A549 (cell line): ENCODE data around the gene SPC25. TPM values are rescaled to one million over a fixed set of nuclear protein-coding genes. Genes with fewer than 3 reads are reported as not detected.

Experiments used
- ATAC-seq, 2 experiments: fragments of 200-7000 bp in 1 of 2; fragments of >200 bp in 1 of 2; cut with Nextera tagmentation in 1 of 2; cut with Tn5 transposase in 1 of 2; 3 replicates each; pipeline versions ENCODE4 v1.8.0 to v1.9.1; 2018 to 2020; ENCODE audit warnings: mild to moderate bottlenecking in 1 of 2, moderate library complexity in 1 of 2
- CTCF ChIA-PET: fragments of 300-600 bp; sonication (Branson Sonifier 250); formaldehyde crosslinking; extraction: SDS; loops from one replicate; lab custom pipeline; 2021; ENCODE audit warnings: antibody characterized with exemption, inconsistent platforms; lab: Yijun Ruan, JAX
- POLR2A ChIA-PET: fragments of 350-600 bp; formaldehyde crosslinking; extraction: SDS; loops from one replicate; lab custom pipeline; 2021; ENCODE audit warnings: antibody characterized with exemption, inconsistent platforms; lab: Yijun Ruan, JAX
- DNase-seq, 2 experiments: peaks; one replicate each; pipeline versions ENCODE4 v3.0.0 to v3.0.0-alpha.2; 2011 to 2016; ENCODE audit warnings: low read depth in 1 of 2, low spot score in 1 of 2
- FAIRE-seq: peaks from 2 replicates; lab custom pipeline; 2011; peaks lifted over from hg19 to GRCh38; lab: Jason Lieb, UNC
- H3K27ac ChIP-seq, 2 experiments: fragments of >200 bp; sonication (Bioruptor Twin); formaldehyde crosslinking; 3 replicates each; pipeline ENCODE4 v1.5.1; 2016 to 2017
- H3K4me1 ChIP-seq: fragments of >200 bp; sonication (Bioruptor Twin); formaldehyde crosslinking; 3 replicates; pipeline ENCODE4 v1.6.1; 2016
- H3K4me2 ChIP-seq: fragments of >200 bp; sonication (Bioruptor Twin); formaldehyde crosslinking; 3 replicates; pipeline ENCODE4 v1.6.1; 2016
- H3K4me3 ChIP-seq: fragments of >200 bp; sonication (Bioruptor Twin); formaldehyde crosslinking; 3 replicates; pipeline ENCODE4 v1.5.1; 2016
- H3K9me3 ChIP-seq: fragments of >200 bp; sonication (Bioruptor Twin); formaldehyde crosslinking; 3 replicates; pipeline ENCODE4 v1.6.1; 2016
- ATOH8 ChIP-seq: fragments of 250-450 bp; sonication (Bioruptor Pico); IDR thresholded peaks from 2 replicates; pipeline ENCODE4 v1.5.0; 2020; ENCODE audit warnings: low read depth, mild to moderate bottlenecking, moderate library complexity
- BHLHE40 ChIP-seq: IDR thresholded peaks from 2 replicates; pipeline ENCODE4 v1.6.1; 2012; ENCODE audit warnings: low read depth, low read length, inconsistent platforms
- CBX2 ChIP-seq: fragments of 200-600 bp; sonication (generic); IDR thresholded peaks from 2 replicates; pipeline ENCODE4 v1.6.1; 2016; ENCODE audit warnings: low read depth, mild to moderate bottlenecking, borderline replicate concordance
- CBX8 ChIP-seq: fragments of 200-600 bp; sonication (generic); IDR thresholded peaks from 2 replicates; pipeline ENCODE4 v1.6.1; 2016
- CHD4 ChIP-seq: fragments of 200-600 bp; sonication (generic); IDR thresholded peaks from 2 replicates; pipeline ENCODE4 v1.6.1; 2016; ENCODE audit warnings: antibody characterized with exemption, mild to moderate bottlenecking, borderline replicate concordance
- CTCF ChIP-seq: fragments of >200 bp; sonication (Bioruptor Twin); formaldehyde crosslinking; IDR thresholded peaks from 3 replicates; pipeline ENCODE4 v1.5.1; 2016
- E2F6 ChIP-seq: IDR thresholded peaks from 2 replicates; pipeline ENCODE4 v1.6.1; 2012; ENCODE audit warnings: low read depth, borderline replicate concordance
- ELK1 ChIP-seq: fragments of 150-350 bp; IDR thresholded peaks from 2 replicates; pipeline ENCODE4 v1.6.1; 2014; ENCODE audit warnings: low read depth, mild to moderate bottlenecking, low read length
- FOSL2 ChIP-seq, 2 experiments: fragments of 450-650 bp in 1 of 2; fragments of >200 bp in 1 of 2; sonication (Bioruptor Twin) in 1 of 2; formaldehyde crosslinking; IDR thresholded peaks; 2 replicates each; pipeline versions ENCODE4 v1.5.0 to v1.6.1; 2016 to 2020; ENCODE audit warnings: mild to moderate bottlenecking in 1 of 2, moderate library complexity in 1 of 2
- FOXS1 ChIP-seq: fragments of 250-450 bp; sonication (Bioruptor Pico); IDR thresholded peaks from 2 replicates; pipeline ENCODE4 v1.5.0; 2020; ENCODE audit warnings: mild to moderate bottlenecking, moderate library complexity
- HEYL ChIP-seq: fragments of 250-450 bp; sonication (Bioruptor Pico); IDR thresholded peaks from 2 replicates; pipeline ENCODE4 v1.8.0; 2021; ENCODE audit warnings: mild to moderate bottlenecking, moderate library complexity
- HOXA7 ChIP-seq: fragments of 250-450 bp; sonication (Bioruptor Pico); IDR thresholded peaks from 2 replicates; pipeline ENCODE4 v1.5.0; 2020; ENCODE audit warnings: mild to moderate bottlenecking, moderate library complexity
- JUN ChIP-seq, 2 experiments: fragments of >200 bp; sonication (Bioruptor Twin); formaldehyde crosslinking; IDR thresholded peaks; 2 replicates in 1 of 2; 3 replicates in 1 of 2; pipeline ENCODE4 v1.6.1; 2016 to 2017
- JUNB ChIP-seq: fragments of >200 bp; sonication (Bioruptor Twin); formaldehyde crosslinking; IDR thresholded peaks from 2 replicates; pipeline ENCODE4 v1.6.1; 2016
- MAFK ChIP-seq: fragments of 450-650 bp; IDR thresholded peaks from 2 replicates; pipeline ENCODE4 v1.6.1; 2014; ENCODE audit not compliant: partially characterized antibody
- MYC ChIP-seq: IDR thresholded peaks from 2 replicates; pipeline ENCODE4 v1.6.1; 2012; ENCODE audit warnings: mild to moderate bottlenecking, inconsistent platforms, low read length, improper control_type of control experiment, borderline replicate concordance
- NFE2L2 ChIP-seq: fragments of 150-350 bp; conservative IDR thresholded peaks from 2 replicates; pipeline ENCODE4 v1.6.1; 2014; ENCODE audit warnings: low read length
- NPAS2 ChIP-seq: fragments of 250-450 bp; sonication (Bioruptor Pico); IDR thresholded peaks from 2 replicates; pipeline ENCODE4 v1.8.0; 2022; ENCODE audit warnings: mild to moderate bottlenecking, moderate library complexity, borderline replicate concordance
- NR3C1 ChIP-seq: fragments of >200 bp; sonication (Bioruptor Twin); formaldehyde crosslinking; IDR thresholded peaks from 3 replicates; pipeline ENCODE4 v1.6.1; 2017
- PHF8 ChIP-seq: fragments of 200-600 bp; sonication (generic); IDR thresholded peaks from 2 replicates; pipeline ENCODE4 v1.6.1; 2016; ENCODE audit warnings: low read depth, mild to moderate bottlenecking, antibody characterized with exemption, moderate library complexity, borderline replicate concordance
- POLR2A ChIP-seq: IDR thresholded peaks from 2 replicates; pipeline ENCODE4 v1.6.1; 2012; ENCODE audit warnings: mild to moderate bottlenecking, low read length
- POLR2AphosphoS2 ChIP-seq: conservative IDR thresholded peaks from 2 replicates; pipeline ENCODE4 v1.6.1; 2012; ENCODE audit warnings: low read length, improper control_type of control experiment, inconsistent platforms
- RAD21 ChIP-seq, 2 experiments: fragments of >200 bp in 1 of 2; sonication (Bioruptor Twin) in 1 of 2; formaldehyde crosslinking in 1 of 2; IDR thresholded peaks in 1 of 2; conservative IDR thresholded peaks in 1 of 2; 2 replicates in 1 of 2; 3 replicates in 1 of 2; pipeline ENCODE4 v1.6.1; 2012 to 2018; ENCODE audit warnings: inconsistent platforms in 1 of 2
- RCOR1 ChIP-seq: fragments of 150-350 bp; IDR thresholded peaks from 2 replicates; pipeline ENCODE4 v1.6.1; 2014; ENCODE audit warnings: antibody characterized with exemption, low read length, low read depth
- RNF2 ChIP-seq: fragments of 200-600 bp; sonication (generic); IDR thresholded peaks from 2 replicates; pipeline ENCODE4 v1.6.1; 2016; ENCODE audit warnings: low read depth, mild to moderate bottlenecking, antibody characterized with exemption, moderate library complexity, borderline replicate concordance
- SMC3 ChIP-seq: fragments of >200 bp; sonication (Bioruptor Twin); formaldehyde crosslinking; IDR thresholded peaks from 3 replicates; pipeline ENCODE4 v1.6.1; 2018; ENCODE audit warnings: inconsistent platforms
- SREBF2 ChIP-seq: fragments of 450-650 bp; IDR thresholded peaks from 2 replicates; pipeline ENCODE4 v1.6.1; 2014; ENCODE audit warnings: mild to moderate bottlenecking, moderate library complexity
- ZFP36 ChIP-seq: fragments of 450-650 bp; IDR thresholded peaks from 2 replicates; pipeline ENCODE4 v1.6.1; 2014; ENCODE audit warnings: borderline replicate concordance; ENCODE audit not compliant: partially characterized antibody
- ZNF302 ChIP-seq: fragments of 250-450 bp; sonication (Bioruptor Pico); IDR thresholded peaks from 2 replicates; pipeline ENCODE4 v1.9.0; 2021; ENCODE audit warnings: inconsistent platforms, mild to moderate bottlenecking, moderate library complexity
- ZSCAN20 ChIP-seq: fragments of 250-450 bp; sonication (Bioruptor Pico); IDR thresholded peaks from 2 replicates; pipeline ENCODE4 v1.8.0; 2022; ENCODE audit warnings: mild to moderate bottlenecking, moderate library complexity
- whole genome bisulfite sequencing: methylation state at CpG from one replicate; pipeline ENCODE4 v1.1.6; 2017; ENCODE audit errors: missing lambda C conversion rate; 5-methylcytosine and 5-hydroxymethylcytosine counted together
- polyA plus RNA-seq, 4 experiments: library from polyadenylated mRNA; depleted of rRNA in 3 of 4; stranded (reverse); fragments of >200 nt; fragmentation: RNase III in 1 of 4; extraction: RNeasy Plus Mini Kit Qiagen cat#74134 plus additional on column Dnase treatment in 1 of 4; gene quantifications; 2 replicates in 3 of 4; 3 replicates in 1 of 4; pipeline ENCODE4 v1.2.3, GENCODE V29; 2011 to 2017

The SPC25 gene
- polyA plus RNA-seq, 2 of the 4 experiments (the other 2 are of a cell fraction): 23.9 to 27.8 TPM

- Histone ChIP-seq H3K4me1 (no peaks in the 10 kb centered on the region), H3K9me3 (no peaks in the 10 kb centered on the region), H3K27ac (no peak overlapping the region), H3K4me3 (no peak overlapping the region), H3K4me2 (no peak overlapping the region)
- ChIA-PET CTCF (interaction anchor here (1.0 kb wide), 1 partner anchor 12 kb away, joined by 5 read pairs; no protein-coding TSS in a partner anchor), POLR2A (no interaction called here)
- WGBS: 89% methylated on average over 3 of the region's 3 CpGs
- TF ChIP-seq SREBF2 (no peak), ZFP36 (no peak), FOSL2 (IDR thresholded peaks at IDR 0.05) (no peak), FOSL2 (CRISPR knock-in tag; IDR thresholded peaks at IDR 0.05) (peak; percentile 45), BHLHE40 (no peak), CBX8 (no peak), POLR2A (no peak)
- FAIRE-seq (no peak), DNase-seq (no peak), ATAC-seq (no peak)
These were observed 47.0 kb downstream of the SPC25 start for GRCh38 chr2:168843253-168843652.

GRCh38 chr2:168841445-168841844, 48.8 kb downstream of the SPC25 start:
- no peak for ATAC-seq

GRCh38 chr2:168835969-168836368, 54.3 kb downstream of the SPC25 start:
- H3K4me2 ChIP-seq: no peak overlapping the region
- no peak overlapping the region for H3K27ac ChIP-seq
- FAIRE-seq: no peak
- ATAC-seq: no peak
- WGBS: 96% methylated on average over 2 of the region's 2 CpGs
- no peak overlapping the region for H3K4me3 ChIP-seq
- CTCF ChIA-PET: no interaction called here
- H3K9me3 ChIP-seq: no peaks in the 10 kb centered on the region
- POLR2A ChIA-PET: no interaction called here
- H3K4me1 ChIP-seq: no peaks in the 10 kb centered on the region
- DNase-seq: no peak
- TF ChIP-seq SMC3: no peak
- no peak for TF ChIP-seq RAD21 (conservative IDR thresholded peaks at IDR 0.05 in 1 of 2, IDR thresholded peaks at IDR 0.05 in 1 of 2)
- TF ChIP-seq CHD4: no peak
- TF ChIP-seq MAFK: no peak
- no peak for TF ChIP-seq RNF2
- no peak for TF ChIP-seq NFE2L2
- no peak for TF ChIP-seq HEYL (CRISPR knock-in tag)
- no peak for TF ChIP-seq ELK1
- TF ChIP-seq CTCF: no peak

More at GRCh38 chr2:168841445-168841844, 48.8 kb downstream of the SPC25 start:
- no peak overlapping the region for H3K4me3 ChIP-seq
- WGBS: 88% methylated on average over 2 of the region's 2 CpGs
- no peak for FAIRE-seq
- ChIA-PET POLR2A (interaction anchor here (0.7 kb wide), 1 partner anchor 120 kb away, joined by 10 read pairs; no protein-coding TSS in a partner anchor), CTCF (no interaction called here)
- no peaks in the 10 kb centered on the region for H3K9me3 ChIP-seq
- H3K4me2 ChIP-seq: no peak overlapping the region
- H3K27ac ChIP-seq: no peak overlapping the region
- H3K4me1 ChIP-seq: no peaks in the 10 kb centered on the region
- DNase-seq: no peak
- TF ChIP-seq RCOR1 (no peak), ZSCAN20 (CRISPR knock-in tag) (no peak), ATOH8 (CRISPR knock-in tag) (no peak), MYC (no peak), JUN (IDR thresholded peaks at IDR 0.05) (no peak), MAFK (no peak), ZNF302 (CRISPR knock-in tag) (no peak), CBX2 (no peak), JUNB (no peak), SREBF2 (no peak), ZFP36 (no peak), NR3C1 (no peak), FOXS1 (no peak), CTCF (no peak), PHF8 (no peak), HOXA7 (CRISPR knock-in tag) (no peak), CBX8 (no peak), E2F6 (no peak), POLR2AphosphoS2 (no peak), NPAS2 (CRISPR knock-in tag) (no peak)
